Left ventricle myocardium superior (tissue), 1 donor: ENCODE results near the gene AMOTL2. TPM values are rescaled to one million over a fixed set of nuclear protein-coding genes. Genes with fewer than 3 reads are reported as not detected.

Experiments used
- ATAC-seq: fragments of 200-7000 bp; cut with Tn5 transposase; one replicate; pipeline ENCODE4 v1.9.1; 2020; ENCODE audit warnings: mild to moderate bottlenecking, moderate library complexity
- DNase-seq: peaks from one replicate; pipeline ENCODE4 v3.0.0-alpha.2; 2020
- intact Hi-C: fragments of 100-400 bp; cut with micrococcal nuclease; formaldehyde crosslinking; loops from one replicate; pipeline ENCODE4 v1.11.0; 2022
- total RNA-seq: library from RNA; stranded (reverse); fragmentation: NEBNext Ultra II Directional; extraction: Animal tissue kit (Norgen Biotek cat#: 25700); gene quantifications from one replicate; pipeline ENCODE4 v1.2.1, GENCODE V29; 2021
- donor health status: DM: no; HTN: yes; CAD: no; lungs with severe emphysema.

The AMOTL2 gene
- total RNA-seq, 1 donor from 2014 or later, result 53.9 TPM

GRCh38 chr3:134340362-134340981 is 33.8 kb downstream of the AMOTL2 start:
- intact Hi-C loops, result no loop called here
- DNase-seq (no peak), ATAC-seq (no peak)

- no peak for DNase-seq
- intact Hi-C loops, result no loop called here
- no peak for ATAC-seq
These were observed 34.3 kb downstream of the AMOTL2 start for GRCh38 chr3:134339913-134340312.

GRCh38 chr3:134339331-134339730 is 34.9 kb downstream of the AMOTL2 start:
- intact Hi-C loops, result no loop called here
- no peak for ATAC-seq
- DNase-seq, result no peak

GRCh38 chr3:134338516-134339261 is 35.6 kb downstream of the AMOTL2 start:
- intact Hi-C loops, result no loop called here
- no peak for DNase-seq
- no peak for ATAC-seq

- no peak for ATAC-seq
- intact Hi-C loops, result no loop called here
- DNase-seq, result no peak
These were observed 36.1 kb downstream of the AMOTL2 start for GRCh38 chr3:134338201-134338512.

GRCh38 chr3:134337511-134338200 is 36.6 kb downstream of the AMOTL2 start:
- DNase-seq (no peak), ATAC-seq (no peak)
- intact Hi-C loops, result no loop called here

GRCh38 chr3:134337071-134337482 is 37.2 kb downstream of the AMOTL2 start:
- no peak for ATAC-seq
- no peak for DNase-seq
- intact Hi-C loops, result no loop called here

- ATAC-seq, result peak; percentile 57
- intact Hi-C loops, result no loop called here
- no peak for DNase-seq
These were observed 37.7 kb downstream of the AMOTL2 start for GRCh38 chr3:134336587-134336986.

GRCh38 chr3:134334901-134335280 is 39.4 kb downstream of the AMOTL2 start:
- intact Hi-C loops, result no loop called here
- no peak for ATAC-seq

GRCh38 chr3:134334231-134334900 is 39.9 kb downstream of the AMOTL2 start:
- peak; percentile 54 for ATAC-seq

More at GRCh38 chr3:134334901-134335280, 39.4 kb downstream of the AMOTL2 start:
- no peak for DNase-seq

GRCh38 chr3:134333522-134334181 is 40.6 kb downstream of the AMOTL2 start:
- DNase-seq, result peak; percentile 41
- intact Hi-C loops, result no loop called here
- peak; percentile 47 for ATAC-seq

More at GRCh38 chr3:134334231-134334900, 39.9 kb downstream of the AMOTL2 start:
- peak; percentile 50 for DNase-seq
- intact Hi-C loops, result no loop called here

GRCh38 chr3:134332344-134332743 is 41.9 kb downstream of the AMOTL2 start:
- no peak for ATAC-seq
- DNase-seq, result no peak
- intact Hi-C loops, result no loop called here

GRCh38 chr3:134331811-134332199 is 42.4 kb downstream of the AMOTL2 start:
- DNase-seq (no peak), ATAC-seq (no peak)
- intact Hi-C loops, result no loop called here

- ATAC-seq (peak; percentile 39), DNase-seq (peak; percentile 40)
- intact Hi-C loops, result no loop called here
These were observed 43.1 kb downstream of the AMOTL2 start for GRCh38 chr3:134330883-134331810.

- ATAC-seq (no peak), DNase-seq (no peak)
- intact Hi-C loops, result no loop called here
These were observed 45.4 kb downstream of the AMOTL2 start for GRCh38 chr3:134328846-134329245.

GRCh38 chr3:134328147-134328591 is 46.1 kb downstream of the AMOTL2 start:
- no peak for ATAC-seq
- no peak for DNase-seq
- intact Hi-C loops, result no loop called here

GRCh38 chr3:134327594-134327975 is 46.7 kb downstream of the AMOTL2 start:
- ATAC-seq (no peak), DNase-seq (no peak)
- intact Hi-C loops, result no loop called here
